HepG2 (cell line): Measurements from ENCODE around the gene PRCD. TPM values are rescaled to one million over a fixed set of nuclear protein-coding genes. Genes with fewer than 3 reads are reported as not detected.

Source experiments
- ATAC-seq: fragments of 200-7000 bp; cut with Tn5 transposase; 3 replicates; pipeline ENCODE4 v1.9.1; 2020; ENCODE audit warnings: mild to moderate bottlenecking, moderate library complexity
- BruUV-seq: library from RNA; stranded (reverse); fragments of 400-500 nt; replicated peaks from 2 replicates; lab custom pipeline; 2021; lab: Mats Ljungman, UMichigan
- CTCF ChIA-PET: fragments of 300-600 bp; formaldehyde crosslinking; extraction: SDS; loops from one replicate; lab custom pipeline; 2021; ENCODE audit warnings: low total read pairs, inconsistent platforms, low intra/inter-chr PET ratio; lab: Yijun Ruan, JAX
- POLR2A ChIA-PET: fragments of 350-600 bp; sonication (Branson Sonifier 250); formaldehyde crosslinking; loops from one replicate; lab custom pipeline; 2020; ENCODE audit warnings: antibody characterized with exemption, inconsistent platforms; lab: Yijun Ruan, JAX
- DNase-seq: peaks from one replicate; pipeline ENCODE4 v3.0.0-alpha.2; 2015; ENCODE audit warnings: low spot score
- FAIRE-seq: peaks from 3 replicates; lab custom pipeline; 2011; peaks lifted over from hg19 to GRCh38; lab: Jason Lieb, UNC
- H2AFZ ChIP-seq: one replicate; pipeline ENCODE4 v1.6.1; 2011; ENCODE audit warnings: low read length, inconsistent platforms
- H3K27ac ChIP-seq: fragments of 300-600 bp; 3 replicates; pipeline ENCODE4 v1.8.0; 2011; ENCODE audit warnings: mixed run types, mild to moderate bottlenecking, mixed read lengths, low read length, inconsistent platforms; ENCODE audit not compliant: insufficient read depth; ENCODE audit errors: extremely low read length
- H3K27me3 ChIP-seq, 2 experiments: fragments of 200-600 bp in 1 of 2; 2 replicates in 1 of 2; 3 replicates in 1 of 2; pipeline versions ENCODE4 v1.6.0 to v1.8.0; 2011; ENCODE audit warnings: low read length in 2 of 2, mild to moderate bottlenecking in 2 of 2, moderate library complexity in 2 of 2, inconsistent platforms in 1 of 2; ENCODE audit not compliant: insufficient read depth in 2 of 2, control insufficient read depth in 1 of 2
- H3K36me3 ChIP-seq, 2 experiments: fragments of 200-600 bp in 1 of 2; replicated peaks in 1 of 2; 2 replicates in 1 of 2; 3 replicates in 1 of 2; pipeline versions ENCODE4 v1.5.1 to v1.8.0; 2011; ENCODE audit warnings: low read length in 2 of 2, inconsistent platforms in 1 of 2; ENCODE audit not compliant: insufficient read depth in 2 of 2, control insufficient read depth in 1 of 2
- H3K4me1 ChIP-seq: 2 replicates; pipeline ENCODE4 v1.5.1; 2012; ENCODE audit warnings: low read length, inconsistent platforms; ENCODE audit not compliant: insufficient read depth
- H3K4me2 ChIP-seq: 2 replicates; pipeline ENCODE4 v1.6.0; 2011; ENCODE audit warnings: low read depth, low read length, inconsistent platforms
- H3K4me3 ChIP-seq, 3 experiments: fragments of 200-600 bp in 1 of 3; sonication (generic), shearing (Covaris generic) in 1 of 3; replicated peaks in 1 of 3; 2 replicates each; pipeline ENCODE4 v1.5.1; 2011 to 2016; ENCODE audit warnings: low read length in 3 of 3, inconsistent platforms in 2 of 3, low read depth in 2 of 3, mild to moderate bottlenecking in 2 of 3, control low read depth in 1 of 3, mixed read lengths in 1 of 3; ENCODE audit not compliant: insufficient read depth in 1 of 3
- H3K79me2 ChIP-seq: one replicate; pipeline ENCODE4 v1.6.1; 2011; ENCODE audit warnings: low read length, inconsistent platforms; ENCODE audit not compliant: insufficient read depth
- H3K9ac ChIP-seq: 2 replicates; pipeline ENCODE4 v1.6.0; 2011; ENCODE audit warnings: mild to moderate bottlenecking, low read depth, low read length, inconsistent platforms; ENCODE audit not compliant: insufficient read depth
- H3K9me3 ChIP-seq: 2 replicates; pipeline ENCODE4 v1.5.1; 2012; ENCODE audit warnings: mild to moderate bottlenecking, low read length
- H4K20me1 ChIP-seq: 2 replicates; pipeline ENCODE4 v1.6.0; 2011; ENCODE audit warnings: inconsistent platforms, mild to moderate bottlenecking, low read length, moderate library complexity; ENCODE audit not compliant: insufficient read depth
- AKNA ChIP-seq: sonication (generic); formaldehyde crosslinking; IDR thresholded peaks from 2 replicates; pipeline ENCODE4 v1.4.0; 2020; ENCODE audit warnings: missing genetic modification reagents, borderline replicate concordance
- ARNTL ChIP-seq: sonication (generic); formaldehyde crosslinking; IDR thresholded peaks from 2 replicates; pipeline ENCODE4 v1.4.0; 2020; ENCODE audit warnings: mild to moderate bottlenecking, missing genetic modification reagents
- GLMP ChIP-seq: sonication (generic); formaldehyde crosslinking; IDR thresholded peaks from 2 replicates; pipeline ENCODE4 v1.9.0; 2021; ENCODE audit warnings: missing genetic modification reagents, mild to moderate bottlenecking, borderline replicate concordance
- KLF13 ChIP-seq: sonication (generic); formaldehyde crosslinking; IDR thresholded peaks from 2 replicates; pipeline ENCODE4 v1.4.0; 2020; ENCODE audit warnings: mild to moderate bottlenecking, missing genetic modification reagents
- MAZ ChIP-seq, 2 experiments: sonication (generic) in 1 of 2; formaldehyde crosslinking in 1 of 2; IDR thresholded peaks; 2 replicates each; pipeline versions ENCODE4 v1.5.0 to v1.6.1; 2012 to 2020; ENCODE audit warnings: low read depth in 2 of 2, mild to moderate bottlenecking in 2 of 2, borderline replicate concordance in 1 of 2, improper control_type of control experiment in 1 of 2, low read length in 1 of 2, missing genetic modification reagents in 1 of 2, moderate library complexity in 1 of 2
- RNF2 ChIP-seq: fragments of 450-650 bp; conservative IDR thresholded peaks from 2 replicates; pipeline ENCODE4 v1.6.1; 2016; ENCODE audit warnings: low read depth
- RORA ChIP-seq: sonication (generic); formaldehyde crosslinking; IDR thresholded peaks from 2 replicates; pipeline ENCODE4 v1.5.0; 2020; ENCODE audit warnings: mild to moderate bottlenecking, missing genetic modification reagents, moderate library complexity
- SMARCC2 ChIP-seq: fragments of 450-650 bp; IDR thresholded peaks from 2 replicates; pipeline ENCODE4 v1.6.1; 2017; ENCODE audit warnings: antibody characterized with exemption, mild to moderate bottlenecking
- SRSF1 ChIP-seq: fragments of 200-400 bp; formaldehyde crosslinking; optimal IDR thresholded peaks from 2 replicates; pipeline ENCODE3; 2017; ENCODE audit warnings: mild to moderate bottlenecking, low read depth, low read length, moderate library complexity
- ZBTB43 ChIP-seq: sonication (generic); formaldehyde crosslinking; conservative IDR thresholded peaks from 2 replicates; pipeline ENCODE4 v1.4.0; 2020; ENCODE audit warnings: missing genetic modification reagents
- ZNF225 ChIP-seq: sonication (generic); formaldehyde crosslinking; IDR thresholded peaks from 2 replicates; pipeline ENCODE4 v1.4.0; 2020; ENCODE audit warnings: mild to moderate bottlenecking, missing genetic modification reagents
- ZNF484 ChIP-seq: sonication (generic); formaldehyde crosslinking; IDR thresholded peaks from 2 replicates; pipeline ENCODE4 v1.5.1; 2020; ENCODE audit warnings: mild to moderate bottlenecking, low read depth, missing genetic modification reagents, borderline replicate concordance
- ZNF572 ChIP-seq: sonication (generic); formaldehyde crosslinking; IDR thresholded peaks from 2 replicates; pipeline ENCODE4 v1.5.1; 2020; ENCODE audit warnings: mild to moderate bottlenecking, missing genetic modification reagents
- WGBS: methylation state at CpG from one replicate; pipeline ENCODE4 v1.1.6; 2017; ENCODE audit warnings: low lambda C conversion rate; 5-methylcytosine and 5-hydroxymethylcytosine counted together
- in situ Hi-C: cut with HindIII; loops from 2 replicates; pipeline ENCODE4 v1.10.0; 2017; ENCODE audit warnings: low pct_unique_long_range_greater_than_20kb; ENCODE audit not compliant: extremely low pct_ligation_motif_present
- intact Hi-C: fragments of 100-400 bp; cut with micrococcal nuclease; formaldehyde crosslinking; loops from one replicate; pipeline ENCODE4 v1.10.0; 2022; ENCODE audit not compliant: unreplicated experiment
- polyA plus RNA-seq, 8 experiments: library from polyadenylated mRNA; depleted of rRNA in 3 of 8; stranded (reverse) in 7 of 8; unstranded in 1 of 8; fragments of >200 nt; fragmentation: Illumina TruSeq in 4 of 8; extraction: Trizol in 4 of 8; gene quantifications; 2 replicates each; pipeline versions ENCODE4 v1.2.1 to v1.2.3, GENCODE V29; 2011 to 2016; ENCODE audit warnings: low read depth in 4 of 8, missing spikeins in 1 of 8, mixed read lengths in 1 of 8; ENCODE audit not compliant: insufficient read depth in 1 of 8
- total RNA-seq, 5 experiments: library from RNA; depleted of rRNA; stranded (reverse); fragments of >200 nt; fragmentation: Illumina TruSeq; extraction: Trizol; gene quantifications; 2 replicates each; pipeline ENCODE4 v1.2.3, GENCODE V29; 2016; ENCODE audit warnings: low read depth in 1 of 5
- TF ChIP-seq, protein P1 (sequence below): sonication (generic); formaldehyde crosslinking; IDR thresholded peaks from 2 replicates; pipeline ENCODE4 v1.4.0; 2020; ENCODE audit warnings: missing genetic modification reagents

Gene PRCD
- total and polyA plus RNA-seq, 2 of the 13 experiments (the other 11 are each of a cell fraction or from before 2014, with no cell fraction given): 0.51 TPM; not detected in 1

DNA sequence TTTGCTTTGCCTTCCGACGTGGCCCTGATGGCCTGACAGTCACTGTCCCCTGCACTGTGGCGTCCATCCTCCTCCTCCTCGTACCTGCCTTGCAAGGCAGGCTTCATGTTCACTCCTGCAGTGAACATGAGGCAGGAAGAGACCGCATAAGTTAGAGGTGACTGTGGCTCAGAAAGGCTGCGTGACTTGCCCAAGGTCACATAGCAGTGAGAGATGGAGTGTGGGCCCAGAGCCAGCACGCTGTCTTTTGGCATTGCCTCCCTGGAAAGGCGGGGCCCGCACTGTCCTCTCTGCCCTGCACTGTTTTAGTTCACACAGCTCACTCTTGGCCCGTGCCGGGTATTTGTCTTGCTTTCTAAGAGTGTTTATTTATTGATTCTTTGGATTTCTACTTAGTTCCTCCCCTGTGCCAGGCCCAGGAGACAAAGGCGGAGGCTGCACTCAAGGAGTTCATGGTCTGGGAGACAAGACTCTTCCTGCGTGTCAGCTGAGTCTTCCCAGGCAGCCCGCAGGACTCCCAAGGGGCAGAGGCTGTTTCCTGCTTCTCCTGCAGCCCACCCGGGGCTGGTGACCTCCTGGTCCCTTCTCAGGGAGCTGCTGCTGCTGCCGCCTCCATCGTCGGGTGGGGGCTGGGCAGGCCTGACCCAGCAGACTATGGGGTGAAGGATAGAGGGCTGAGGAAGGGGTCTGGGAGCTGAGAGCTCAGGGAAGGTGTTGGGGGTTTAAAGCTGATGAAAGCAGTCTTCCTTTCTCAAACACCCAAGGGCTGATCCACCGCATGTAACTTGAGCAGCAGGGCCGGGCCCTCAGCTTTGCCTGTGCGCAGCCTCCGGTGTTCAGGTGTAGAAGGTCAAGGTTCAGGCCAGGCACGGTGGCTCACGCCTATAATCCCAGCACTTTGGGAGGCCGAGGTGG is 15.0 kb upstream of the PRCD start:
- H3K4me2 ChIP-seq: peak overlapping the region; percentile 96
- in situ Hi-C loops: loop anchor here (5.0 kb wide), 2 partner anchors 32 to 102 kb away; no protein-coding TSS in a partner anchor
- no peak overlapping the region for H2AFZ ChIP-seq
- peak overlapping the region; percentile 33 to 70 (median 46) for H3K4me3 ChIP-seq
- ChIA-PET POLR2A (interaction anchor here (0.5 to 5.7 kb wide), 17 partner anchors 9 to 237 kb away, joined by 3 to 50 read pairs (median 5); partner anchors contain the start of genes PRCD and RHBDF2), CTCF (interaction anchor here (0.9 to 4.2 kb wide), 5 partner anchors 8 to 61 kb away, joined by 3 to 86 read pairs (median 4); partner anchors contain the start of gene ST6GALNAC2)
- peaks cover 91% of the 10 kb centered on the region for H3K4me1 ChIP-seq
- no peaks in the 10 kb centered on the region for H3K9me3 ChIP-seq
- peaks cover 8 to 17% of the 10 kb centered on the region in 2 experiments for H3K27me3 ChIP-seq
- no peaks in the 10 kb centered on the region for H4K20me1 ChIP-seq
- H3K27ac ChIP-seq: peak overlapping the region; percentile 62
- FAIRE-seq (peak; percentile 28), ATAC-seq (peak; percentile 53), DNase-seq (peak; percentile 72)
- peak overlapping the region; percentile 42 for H3K9ac ChIP-seq
- WGBS: 5% methylated on average over 21 of the region's 25 CpGs
- H3K36me3 ChIP-seq: no peaks in the 10 kb centered on the region
- H3K79me2 ChIP-seq: no peaks in the 10 kb centered on the region
- no TSS peak for BruUV-seq
- intact Hi-C loops: loop anchor here (1.0 to 5.0 kb wide), 3 partner anchors 8 to 147 kb away; no protein-coding TSS in a partner anchor
- peak; percentile 75 for TF ChIP-seq ARNTL (CRISPR knock-in tag)
- TF ChIP-seq ZBTB43 (CRISPR knock-in tag): 0 out of 2 replicates have a peak, but pooled peaks have one; percentile 28
- no peak for TF ChIP-seq KLF13 (CRISPR knock-in tag)
- no peak for TF ChIP-seq MAZ (IDR thresholded peaks at IDR 0.05; ENCODE audit: borderline replicate concordance, low read depth, low read length)
- no peak for TF ChIP-seq MAZ (CRISPR knock-in tag; IDR thresholded peaks at IDR 0.05; ENCODE audit: low read depth)
- TF ChIP-seq RORA (CRISPR knock-in tag): no peak
- TF ChIP-seq SRSF1: no peak
- no peak for TF ChIP-seq GLMP
- TF ChIP-seq ZNF572: peak; percentile 38; the same call in 1 of the 2 replicates
- TF ChIP-seq AKNA: no peak
- TF ChIP-seq SMARCC2: no peak
- TF ChIP-seq RNF2: peak; percentile 49
- TF ChIP-seq ZNF484 (CRISPR knock-in tag): no peak
- TF ChIP-seq, protein P1, sequence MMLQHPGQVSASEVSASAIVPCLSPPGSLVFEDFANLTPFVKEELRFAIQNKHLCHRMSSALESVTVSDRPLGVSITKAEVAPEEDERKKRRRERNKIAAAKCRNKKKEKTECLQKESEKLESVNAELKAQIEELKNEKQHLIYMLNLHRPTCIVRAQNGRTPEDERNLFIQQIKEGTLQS (CRISPR knock-in tag): no peak; the same call in 1 of the 2 replicates
- TF ChIP-seq ZNF225 (CRISPR knock-in tag): peak; percentile 34; the same call in 1 of the 2 replicates
